Measurements from ENCODE around the gene PCNX4.

The PCNX4 gene

GRCh38 chr14:60067882-60068281, 23.8 kb upstream of the PCNX4 start:
- Histone ChIP-seq H3K36me3 (ENCODE audit: insufficient read depth, low read length) (no peaks in the 10 kb centered on the region), H2AFZ (ENCODE audit: low read length) (no peak overlapping the region), H3F3A (ENCODE audit: insufficient read depth, low read length) (no peaks in the 10 kb centered on the region), H3K27ac (ENCODE audit: low read depth, low read length, poor library complexity, severe bottlenecking) (no peak overlapping the region), H3K4me3 (ENCODE audit: low read depth, low read length, poor library complexity, severe bottlenecking) (no peak overlapping the region), H3K4me1 (ENCODE audit: insufficient read depth, low read length, severe bottlenecking) (no peaks in the 10 kb centered on the region), H3K4me2 (ENCODE audit: low read length) (no peak overlapping the region), H4K20me1 (ENCODE audit: insufficient read depth, low read length) (no peaks in the 10 kb centered on the region), H3K27me3 (ENCODE audit: insufficient read depth, low read length) (no peaks in the 10 kb centered on the region), H3K9ac (ENCODE audit: low read length) (no peak overlapping the region), H3K9me2 (ENCODE audit: low read depth, low read length) (no peaks in the 10 kb centered on the region), H3K79me2 (ENCODE audit: insufficient read depth, low read length) (no peaks in the 10 kb centered on the region), H3K9me3 (ENCODE audit: low read length) (no peaks in the 10 kb centered on the region)
- TF ChIP-seq EZH2 (IDR thresholded peaks at IDR 0.05; ENCODE audit: borderline replicate concordance, low read length), result no peak
- TF ChIP-seq, protein P1, sequence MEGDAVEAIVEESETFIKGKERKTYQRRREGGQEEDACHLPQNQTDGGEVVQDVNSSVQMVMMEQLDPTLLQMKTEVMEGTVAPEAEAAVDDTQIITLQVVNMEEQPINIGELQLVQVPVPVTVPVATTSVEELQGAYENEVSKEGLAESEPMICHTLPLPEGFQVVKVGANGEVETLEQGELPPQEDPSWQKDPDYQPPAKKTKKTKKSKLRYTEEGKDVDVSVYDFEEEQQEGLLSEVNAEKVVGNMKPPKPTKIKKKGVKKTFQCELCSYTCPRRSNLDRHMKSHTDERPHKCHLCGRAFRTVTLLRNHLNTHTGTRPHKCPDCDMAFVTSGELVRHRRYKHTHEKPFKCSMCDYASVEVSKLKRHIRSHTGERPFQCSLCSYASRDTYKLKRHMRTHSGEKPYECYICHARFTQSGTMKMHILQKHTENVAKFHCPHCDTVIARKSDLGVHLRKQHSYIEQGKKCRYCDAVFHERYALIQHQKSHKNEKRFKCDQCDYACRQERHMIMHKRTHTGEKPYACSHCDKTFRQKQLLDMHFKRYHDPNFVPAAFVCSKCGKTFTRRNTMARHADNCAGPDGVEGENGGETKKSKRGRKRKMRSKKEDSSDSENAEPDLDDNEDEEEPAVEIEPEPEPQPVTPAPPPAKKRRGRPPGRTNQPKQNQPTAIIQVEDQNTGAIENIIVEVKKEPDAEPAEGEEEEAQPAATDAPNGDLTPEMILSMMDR (IDR thresholded peaks at IDR 0.05; ENCODE audit: low read length), result no peak

- Histone ChIP-seq H3K4me1 (ENCODE audit: insufficient read depth, low read length, severe bottlenecking) (no peaks in the 10 kb centered on the region), H3K27ac (ENCODE audit: low read depth, low read length, poor library complexity, severe bottlenecking) (no peak overlapping the region), H3K9ac (ENCODE audit: low read length) (no peak overlapping the region), H3K4me3 (ENCODE audit: low read depth, low read length, poor library complexity, severe bottlenecking) (no peak overlapping the region), H3F3A (ENCODE audit: insufficient read depth, low read length) (no peaks in the 10 kb centered on the region), H3K79me2 (ENCODE audit: insufficient read depth, low read length) (no peaks in the 10 kb centered on the region), H2AFZ (ENCODE audit: low read length) (no peak overlapping the region), H3K27me3 (ENCODE audit: insufficient read depth, low read length) (no peaks in the 10 kb centered on the region), H4K20me1 (ENCODE audit: insufficient read depth, low read length) (no peaks in the 10 kb centered on the region), H3K4me2 (ENCODE audit: low read length) (no peak overlapping the region), H3K9me3 (ENCODE audit: low read length) (no peaks in the 10 kb centered on the region), H3K36me3 (ENCODE audit: insufficient read depth, low read length) (no peaks in the 10 kb centered on the region), H3K9me2 (ENCODE audit: low read depth, low read length) (no peaks in the 10 kb centered on the region)
- TF ChIP-seq, protein P1 (IDR thresholded peaks at IDR 0.05; ENCODE audit: low read length), result peak; percentile 26
- TF ChIP-seq EZH2 (IDR thresholded peaks at IDR 0.05; ENCODE audit: borderline replicate concordance, low read length), result no peak
Observed at GRCh38 chr14:60079723-60080122, 12.0 kb upstream of the PCNX4 start.

GRCh38 chr14:60085085-60085484, 6.6 kb upstream of the PCNX4 start:
- no peak for TF ChIP-seq EZH2 (IDR thresholded peaks at IDR 0.05; ENCODE audit: borderline replicate concordance, low read length)
- TF ChIP-seq, protein P1 (IDR thresholded peaks at IDR 0.05; ENCODE audit: low read length), result no peak

More at GRCh38 chr14:60085085-60085484, 6.6 kb upstream of the PCNX4 start:
- no peak overlapping the region for H3K27ac ChIP-seq (ENCODE audit: low read depth, low read length, poor library complexity, severe bottlenecking)
- no peak overlapping the region for H3K9ac ChIP-seq (ENCODE audit: low read length)
- no peak overlapping the region for H3K4me2 ChIP-seq (ENCODE audit: low read length)
- no peaks in the 10 kb centered on the region for H3K9me2 ChIP-seq (ENCODE audit: low read depth, low read length)
- no peaks in the 10 kb centered on the region for H4K20me1 ChIP-seq (ENCODE audit: insufficient read depth, low read length)
- no peaks in the 10 kb centered on the region for H3K79me2 ChIP-seq (ENCODE audit: insufficient read depth, low read length)
- H3K4me3 ChIP-seq (ENCODE audit: low read depth, low read length, poor library complexity, severe bottlenecking), result no peak overlapping the region
- H3K4me1 ChIP-seq (ENCODE audit: insufficient read depth, low read length, severe bottlenecking), result peaks cover 10% of the 10 kb centered on the region
- H3K36me3 ChIP-seq (ENCODE audit: insufficient read depth, low read length), result no peaks in the 10 kb centered on the region
- no peaks in the 10 kb centered on the region for H3F3A ChIP-seq (ENCODE audit: insufficient read depth, low read length)
- H2AFZ ChIP-seq (ENCODE audit: low read length), result no peak overlapping the region
- H3K9me3 ChIP-seq (ENCODE audit: low read length), result no peaks in the 10 kb centered on the region
- H3K27me3 ChIP-seq (ENCODE audit: insufficient read depth, low read length), result no peaks in the 10 kb centered on the region

All from OCI-LY1 (cell line).